Loucy (cell line): Measurements from ENCODE around the gene TMED6.
A peak's percentile ranks its signal among the peaks of the same experiment; 100 is the strongest.

Source experiments
- H2AFZ ChIP-seq: fragments of 200-600 bp; sonication (generic); 2 replicates; pipeline ENCODE4 v1.6.0; 2016; ENCODE audit warnings: antibody characterized with exemption, mild to moderate bottlenecking, low read length, moderate library complexity
- H3F3A ChIP-seq: fragments of 200-600 bp; 2 replicates; pipeline ENCODE4 v1.6.0; 2016; ENCODE audit warnings: antibody characterized with exemption, low read depth, mild to moderate bottlenecking
- H3K27me3 ChIP-seq: fragments of 200-600 bp; sonication (generic); 2 replicates; pipeline ENCODE4 v1.6.1; 2014; ENCODE audit warnings: low read length, mild to moderate bottlenecking; ENCODE audit not compliant: insufficient read depth, poor library complexity, severe bottlenecking
- H3K36me3 ChIP-seq: fragments of 200-600 bp; sonication (generic); 2 replicates; pipeline ENCODE4 v1.6.1; 2016; ENCODE audit warnings: low read length; ENCODE audit not compliant: insufficient read depth
- H3K4me1 ChIP-seq: fragments of 200-600 bp; sonication (generic); 2 replicates; pipeline ENCODE4 v1.5.1; 2014; ENCODE audit warnings: low read length, mild to moderate bottlenecking; ENCODE audit not compliant: insufficient read depth, poor library complexity, severe bottlenecking
- H3K4me2 ChIP-seq: fragments of 200-600 bp; sonication (generic); 2 replicates; pipeline ENCODE4 v1.6.0; 2014; ENCODE audit warnings: antibody characterized with exemption, low read length, low read depth, mild to moderate bottlenecking; ENCODE audit not compliant: poor library complexity, severe bottlenecking
- H3K4me3 ChIP-seq: fragments of 200-600 bp; sonication (generic); 2 replicates; pipeline ENCODE4 v1.5.1; 2014; ENCODE audit warnings: low read length, mild to moderate bottlenecking, mixed read lengths; ENCODE audit not compliant: poor library complexity, severe bottlenecking
- H3K79me2 ChIP-seq: fragments of 200-600 bp; sonication (generic); 2 replicates; pipeline ENCODE4 v1.6.1; 2014; ENCODE audit warnings: low read length; ENCODE audit not compliant: insufficient read depth
- H3K9ac ChIP-seq: fragments of 200-600 bp; sonication (generic); 2 replicates; pipeline ENCODE4 v1.6.0; 2014; ENCODE audit warnings: mild to moderate bottlenecking, low read depth, low read length, moderate library complexity; ENCODE audit not compliant: poor library complexity, severe bottlenecking
- H3K9me2 ChIP-seq: fragments of 200-600 bp; sonication (generic); replicated peaks from 2 replicates; pipeline ENCODE4 v1.6.1; 2016; ENCODE audit warnings: low read depth, low read length, mixed read lengths
- H3K9me3 ChIP-seq: fragments of 200-600 bp; sonication (generic); 2 replicates; pipeline ENCODE4 v1.6.1; 2014; ENCODE audit warnings: mild to moderate bottlenecking, antibody characterized with exemption, low read length, low read depth; ENCODE audit not compliant: insufficient read depth
- H4K20me1 ChIP-seq: fragments of 200-600 bp; sonication (generic); 2 replicates; pipeline ENCODE4 v1.6.0; 2014; ENCODE audit warnings: antibody characterized with exemption, low read length, mild to moderate bottlenecking; ENCODE audit not compliant: insufficient read depth, poor library complexity, severe bottlenecking
- EZH2phosphoT487 ChIP-seq: fragments of 200-600 bp; IDR thresholded peaks from 2 replicates; pipeline ENCODE4 v1.6.1; 2018; ENCODE audit warnings: antibody characterized with exemption, mild to moderate bottlenecking, moderate library complexity, borderline replicate concordance
- TF ChIP-seq, protein P1 (sequence below): fragments of 200-600 bp; sonication (generic); conservative IDR thresholded peaks from 2 replicates; pipeline ENCODE4 v1.5.1; 2014; ENCODE audit warnings: mild to moderate bottlenecking, antibody characterized with exemption, low read length

The TMED6 gene

DNA sequence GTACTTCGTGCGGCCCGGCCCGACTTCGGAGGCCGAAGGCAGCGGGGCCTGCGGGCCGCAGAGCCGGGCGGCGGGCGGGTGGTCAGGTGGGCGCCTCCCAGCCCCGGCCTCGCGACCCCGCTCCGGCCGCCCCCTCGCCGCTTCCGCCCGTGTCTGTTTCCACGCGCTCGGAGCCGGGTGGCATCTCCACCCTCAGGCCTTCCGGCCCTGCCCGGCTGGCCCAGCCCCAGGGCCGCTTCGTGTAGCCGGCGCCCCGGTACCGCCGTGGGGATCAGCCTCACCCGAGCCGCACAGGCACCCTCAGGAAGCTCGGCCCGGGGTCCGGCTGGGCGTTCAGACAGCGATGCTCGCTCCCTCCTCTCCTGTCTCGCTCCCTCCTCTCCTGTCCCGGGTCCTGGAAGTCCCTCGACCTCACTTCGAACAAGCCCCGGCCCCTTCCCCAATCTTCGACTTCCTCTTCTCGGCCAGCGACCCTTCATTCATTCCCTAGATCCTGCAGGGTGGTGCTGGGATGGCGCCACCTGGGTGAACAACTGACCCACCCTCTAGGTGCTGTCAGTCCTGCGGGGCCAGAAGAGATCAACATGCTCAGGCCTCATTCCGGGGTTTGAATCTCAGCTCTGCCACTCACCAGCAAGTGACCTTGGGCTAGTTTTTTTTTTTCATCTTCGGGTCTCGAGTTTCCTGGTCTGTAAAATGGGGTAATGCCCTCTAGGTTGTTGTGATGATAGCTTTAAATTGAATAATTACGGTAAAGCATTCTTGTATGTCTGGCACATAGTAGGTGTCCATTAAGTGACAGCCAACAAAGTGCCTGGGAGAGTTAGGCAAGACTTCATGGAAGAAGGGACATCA lies 39.8 kb downstream of the TMED6 start:
- Histone ChIP-seq H4K20me1 (peaks cover 28% of the 10 kb centered on the region), H3K9ac (peak overlapping the region; percentile 84), H3K27me3 (no peaks in the 10 kb centered on the region), H3K79me2 (peaks cover 52% of the 10 kb centered on the region), H3K4me3 (peak overlapping the region; percentile 84), H3K9me3 (no peaks in the 10 kb centered on the region), H2AFZ (peak overlapping the region; percentile 68; the same call in 1 of the 2 replicates), H3K9me2 (no peaks in the 10 kb centered on the region), H3K4me2 (peak overlapping the region; percentile 98), H3K4me1 (peaks cover 6% of the 10 kb centered on the region), H3K36me3 (peaks cover 13% of the 10 kb centered on the region; the same call in 1 of the 2 replicates), H3F3A (no peaks in the 10 kb centered on the region)
- TF ChIP-seq, protein P1, sequence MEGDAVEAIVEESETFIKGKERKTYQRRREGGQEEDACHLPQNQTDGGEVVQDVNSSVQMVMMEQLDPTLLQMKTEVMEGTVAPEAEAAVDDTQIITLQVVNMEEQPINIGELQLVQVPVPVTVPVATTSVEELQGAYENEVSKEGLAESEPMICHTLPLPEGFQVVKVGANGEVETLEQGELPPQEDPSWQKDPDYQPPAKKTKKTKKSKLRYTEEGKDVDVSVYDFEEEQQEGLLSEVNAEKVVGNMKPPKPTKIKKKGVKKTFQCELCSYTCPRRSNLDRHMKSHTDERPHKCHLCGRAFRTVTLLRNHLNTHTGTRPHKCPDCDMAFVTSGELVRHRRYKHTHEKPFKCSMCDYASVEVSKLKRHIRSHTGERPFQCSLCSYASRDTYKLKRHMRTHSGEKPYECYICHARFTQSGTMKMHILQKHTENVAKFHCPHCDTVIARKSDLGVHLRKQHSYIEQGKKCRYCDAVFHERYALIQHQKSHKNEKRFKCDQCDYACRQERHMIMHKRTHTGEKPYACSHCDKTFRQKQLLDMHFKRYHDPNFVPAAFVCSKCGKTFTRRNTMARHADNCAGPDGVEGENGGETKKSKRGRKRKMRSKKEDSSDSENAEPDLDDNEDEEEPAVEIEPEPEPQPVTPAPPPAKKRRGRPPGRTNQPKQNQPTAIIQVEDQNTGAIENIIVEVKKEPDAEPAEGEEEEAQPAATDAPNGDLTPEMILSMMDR: peak; percentile 24; the same call in 1 of the 2 replicates
- no peak for TF ChIP-seq EZH2phosphoT487

DNA sequence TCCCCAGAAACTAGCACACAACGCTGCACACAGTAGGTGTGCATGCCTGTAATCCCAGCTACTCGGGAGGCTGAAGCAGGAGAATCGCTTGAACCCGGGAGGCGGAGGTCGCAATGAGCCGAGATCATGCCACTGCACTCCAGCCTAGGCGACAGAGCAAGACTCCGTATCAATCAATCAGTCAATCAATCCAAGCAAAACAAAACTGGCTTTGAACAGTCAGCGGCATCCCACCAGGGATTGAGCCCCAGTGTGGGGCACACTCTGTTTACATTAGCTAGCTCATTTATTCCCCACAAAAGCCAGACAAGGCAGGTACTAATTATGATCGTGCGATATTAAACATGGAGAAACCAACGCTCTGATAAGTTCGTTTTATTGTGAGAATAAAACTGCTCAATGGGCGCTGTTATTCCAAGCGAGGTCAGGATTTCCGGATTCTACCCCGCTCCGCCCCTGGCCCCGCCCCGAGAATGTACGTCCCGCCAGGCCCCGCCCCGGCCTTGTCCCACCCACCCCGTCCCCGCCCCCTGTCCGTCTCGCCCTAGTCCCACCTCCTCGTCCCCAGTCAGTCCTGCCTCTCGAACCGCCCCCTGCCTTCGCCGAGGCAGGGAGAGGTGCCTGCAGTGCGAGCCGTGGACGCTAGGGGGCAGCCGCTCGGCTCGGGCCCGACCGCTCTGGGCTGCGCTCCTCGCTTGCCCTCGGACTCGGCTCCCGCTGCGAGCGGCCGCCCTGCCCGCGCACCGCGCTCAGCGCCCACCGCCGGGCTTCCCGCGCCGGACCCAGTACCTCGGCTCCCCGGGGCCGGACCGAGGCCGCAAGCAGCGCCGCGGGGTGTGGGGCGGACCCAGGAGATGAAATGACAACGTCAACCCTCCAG lies 40.7 kb downstream of the TMED6 start, which contains the start of gene VPS4A:
VPS4A (plus strand) TSS at position 698 of the 880 bp plus-strand sequence; CDS start at position 860, 162 bp downstream.
- peaks cover 6% of the 10 kb centered on the region for H3K4me1 ChIP-seq
- peaks cover 26% of the 10 kb centered on the region for H4K20me1 ChIP-seq
- TF ChIP-seq, protein P1: peak; percentile 59
- TF ChIP-seq EZH2phosphoT487: no peak
- H3K4me3 ChIP-seq: peak within 1 kb of the TSS; percentile 88
- no peaks in the 10 kb centered on the region for H3K9me3 ChIP-seq
- H2AFZ ChIP-seq: peak within 1 kb of the TSS; percentile 99
- H3K9me2 ChIP-seq: no peaks in the 10 kb centered on the region
- no peaks in the 10 kb centered on the region for H3F3A ChIP-seq
- H3K79me2 ChIP-seq: peaks cover 44% of the 10 kb centered on the region
- no peaks in the 10 kb centered on the region for H3K27me3 ChIP-seq
- peak within 1 kb of the TSS; percentile 84 for H3K9ac ChIP-seq
- peaks cover 4% of the 10 kb centered on the region; the same call in 1 of the 2 replicates for H3K36me3 ChIP-seq
- H3K4me2 ChIP-seq: peak within 1 kb of the TSS; percentile 99

DNA sequence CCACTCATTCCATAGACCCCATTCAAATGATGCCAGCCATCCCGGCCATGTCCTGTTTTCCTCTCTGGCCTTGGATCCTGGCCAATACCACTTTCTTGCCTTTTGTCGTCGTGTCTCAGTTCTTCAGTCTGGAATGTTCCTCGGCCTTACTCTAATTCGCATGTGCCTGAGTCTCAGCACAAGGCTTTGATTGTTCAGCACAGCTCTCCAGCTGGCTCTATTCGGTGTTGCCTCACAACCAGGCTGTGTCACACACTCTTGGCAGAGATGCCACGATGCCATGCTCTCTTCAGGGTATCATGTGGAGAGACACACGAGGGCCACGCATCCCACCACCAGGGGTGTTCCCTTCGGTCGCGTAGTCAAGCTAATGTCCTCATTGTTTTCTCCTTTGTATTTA lies 42.3 kb downstream of the TMED6 start:
- no peaks in the 10 kb centered on the region for H3K36me3 ChIP-seq
- no peak overlapping the region for H3K4me2 ChIP-seq
- H3F3A ChIP-seq: no peaks in the 10 kb centered on the region
- no peak for TF ChIP-seq EZH2phosphoT487
- TF ChIP-seq, protein P1: no peak
- peaks cover 22% of the 10 kb centered on the region for H4K20me1 ChIP-seq
- peaks cover 30% of the 10 kb centered on the region for H3K79me2 ChIP-seq
- peaks cover 6% of the 10 kb centered on the region for H3K4me1 ChIP-seq
- H3K9ac ChIP-seq: no peak overlapping the region
- no peaks in the 10 kb centered on the region for H3K9me3 ChIP-seq
- no peak overlapping the region for H2AFZ ChIP-seq
- no peak overlapping the region for H3K4me3 ChIP-seq
- no peaks in the 10 kb centered on the region for H3K9me2 ChIP-seq
- no peaks in the 10 kb centered on the region for H3K27me3 ChIP-seq
